Keratinocyte (primary cell): ENCODE measurements around the gene IQCK. TPM values are rescaled to one million over a fixed set of nuclear protein-coding genes. Genes with fewer than 3 reads are reported as not detected.

ENCODE experiments used
- DNase-seq: peaks from one replicate; pipeline ENCODE4 v3.0.0-alpha.2; 2011; ENCODE audit warnings: low read depth, missing footprints, low spot score
- FAIRE-seq: peaks from 2 replicates; lab custom pipeline; 2011; peaks lifted over from hg19 to GRCh38; lab: Jason Lieb, UNC
- H2AFZ ChIP-seq: 2 replicates; pipeline ENCODE4 v1.6.0; 2012; ENCODE audit warnings: low read length, control low read depth, inconsistent platforms; ENCODE audit not compliant: control insufficient read depth
- H3K27ac ChIP-seq: 2 replicates; pipeline ENCODE4 v1.5.1; 2011; ENCODE audit warnings: low read length; ENCODE audit not compliant: control insufficient read depth, insufficient read depth
- H3K27me3 ChIP-seq: 3 replicates; pipeline ENCODE4 v1.6.0; 2011; ENCODE audit warnings: low read length; ENCODE audit not compliant: control insufficient read depth, insufficient read depth; ENCODE audit errors: extremely low read depth
- H3K36me3 ChIP-seq, 2 experiments: 2 replicates in 1 of 2; 3 replicates in 1 of 2; pipeline ENCODE4 v1.5.1; 2011; ENCODE audit warnings: low read length in 2 of 2, mild to moderate bottlenecking in 1 of 2; ENCODE audit not compliant: control insufficient read depth in 2 of 2, insufficient read depth in 2 of 2; ENCODE audit errors: extremely low read depth in 1 of 2
- H3K4me1 ChIP-seq: 3 replicates; pipeline ENCODE4 v1.5.1; 2011; ENCODE audit warnings: low read length; ENCODE audit not compliant: control insufficient read depth, insufficient read depth; ENCODE audit errors: extremely low read depth
- H3K4me2 ChIP-seq: 3 replicates; pipeline ENCODE4 v1.6.0; 2011; ENCODE audit warnings: low read depth, low read length; ENCODE audit not compliant: control insufficient read depth, insufficient read depth; ENCODE audit errors: extremely low read depth
- H3K4me3 ChIP-seq, 3 experiments: fragments of 200-600 bp in 1 of 3; sonication (generic) in 1 of 3; 2 replicates in 2 of 3; 3 replicates in 1 of 3; pipeline ENCODE4 v1.5.1; 2011 to 2016; ENCODE audit warnings: low read length in 3 of 3, mild to moderate bottlenecking in 3 of 3, control low read depth in 2 of 3, inconsistent platforms in 1 of 3, low read depth in 1 of 3, mixed read lengths in 1 of 3, mixed run types in 1 of 3, moderate library complexity in 1 of 3; ENCODE audit not compliant: control insufficient read depth in 2 of 3, insufficient read depth in 2 of 3; ENCODE audit errors: extremely low read depth in 1 of 3
- H3K79me2 ChIP-seq: 2 replicates; pipeline ENCODE4 v1.6.0; 2012; ENCODE audit warnings: low read length; ENCODE audit not compliant: control insufficient read depth, insufficient read depth
- H3K9ac ChIP-seq: 3 replicates; pipeline ENCODE4 v1.6.0; 2011; ENCODE audit warnings: low read length; ENCODE audit not compliant: control insufficient read depth, insufficient read depth; ENCODE audit errors: extremely low read depth
- H3K9me1 ChIP-seq: 3 replicates; pipeline ENCODE4 v1.6.0; 2011; ENCODE audit warnings: low read length; ENCODE audit not compliant: control insufficient read depth, insufficient read depth; ENCODE audit errors: extremely low read depth
- H3K9me3 ChIP-seq: 2 replicates; pipeline ENCODE4 v1.5.1; 2012; ENCODE audit warnings: low read depth, low read length; ENCODE audit not compliant: control insufficient read depth
- H4K20me1 ChIP-seq: 3 replicates; pipeline ENCODE4 v1.6.0; 2011; ENCODE audit warnings: low read length; ENCODE audit not compliant: control insufficient read depth, insufficient read depth; ENCODE audit errors: extremely low read depth
- CTCF ChIP-seq, 3 experiments: IDR thresholded peaks in 1 of 3; conservative IDR thresholded peaks in 1 of 3; optimal IDR thresholded peaks in 1 of 3; 2 replicates in 2 of 3; 3 replicates in 1 of 3; pipeline versions ENCODE3 to v1.5.1; 2011; ENCODE audit warnings: low read length in 3 of 3, mild to moderate bottlenecking in 3 of 3, moderate library complexity in 2 of 3, control low read depth in 1 of 3, inconsistent platforms in 1 of 3; ENCODE audit not compliant: insufficient read depth in 2 of 3; ENCODE audit errors: extremely low read depth in 1 of 3
- EZH2 ChIP-seq: IDR thresholded peaks from one replicate; pipeline ENCODE4 v1.6.1; 2012; ENCODE audit warnings: inconsistent platforms, mild to moderate bottlenecking, low read length, moderate library complexity
- dilution Hi-C: fragments of 300-500 bp; cut with MboI; formaldehyde crosslinking; loops from one replicate; pipeline ENCODE4 v1.7.0; 2020; ENCODE audit warnings: low sequenced_read_pairs; ENCODE audit not compliant: extremely low pct_ligation_motif_present
- polyA plus RNA-seq, 5 experiments: library from polyadenylated mRNA; depleted of rRNA in 3 of 5; stranded (reverse) in 3 of 5; stranded (forward) in 1 of 5; unstranded in 1 of 5; fragments of >200 nt; gene quantifications; 1 replicate in 1 of 5; 2 replicates in 3 of 5; 3 replicates in 1 of 5; pipeline versions ENCODE4 v1.2.1 to v1.2.3, GENCODE V29; 2011 to 2012; ENCODE audit warnings: missing spikeins in 2 of 5, low read depth in 1 of 5, low replicate concordance in 1 of 5

Gene IQCK
- polyA plus RNA-seq, 1 donor (not counting 4 experiments of a cell fraction or from before 2014, with no cell fraction given) = 9.7 TPM

GRCh38 chr16:19859166-19859565, 141.1 kb downstream of the IQCK start:
- H3K79me2 ChIP-seq = no peaks in the 10 kb centered on the region
- no peak overlapping the region for H3K9ac ChIP-seq
- H3K9me1 ChIP-seq = no peaks in the 10 kb centered on the region
- H3K4me2 ChIP-seq = no peak overlapping the region
- no peak for DNase-seq
- no peaks in the 10 kb centered on the region for H4K20me1 ChIP-seq
- no peak overlapping the region for H3K27ac ChIP-seq
- H3K4me1 ChIP-seq = no peaks in the 10 kb centered on the region
- no peak overlapping the region for H3K4me3 ChIP-seq
- no peak for FAIRE-seq
- H2AFZ ChIP-seq = no peak overlapping the region
- H3K9me3 ChIP-seq = no peaks in the 10 kb centered on the region
- dilution Hi-C loops = no loop called here
- no peak for TF ChIP-seq EZH2
- no peak for TF ChIP-seq CTCF (optimal IDR thresholded peaks at IDR 0.05 in 1 of 3, IDR thresholded peaks at IDR 0.05 in 1 of 3, conservative IDR thresholded peaks at IDR 0.05 in 1 of 3; ENCODE audit: extremely low read depth in 1 of 3, insufficient read depth in 2 of 3, low read length in 3 of 3)
- H3K27me3 ChIP-seq = peaks cover 4% of the 10 kb centered on the region
- H3K36me3 ChIP-seq = no peaks in the 10 kb centered on the region

GRCh38 chr16:19859603-19860002, 141.5 kb downstream of the IQCK start:
- H3K9me1 ChIP-seq = no peaks in the 10 kb centered on the region
- no peak overlapping the region for H3K9ac ChIP-seq
- H3K4me2 ChIP-seq = no peak overlapping the region
- DNase-seq (no peak), FAIRE-seq (no peak)
- H3K9me3 ChIP-seq = no peaks in the 10 kb centered on the region
- dilution Hi-C loops = no loop called here
- H3K36me3 ChIP-seq = no peaks in the 10 kb centered on the region
- no peaks in the 10 kb centered on the region for H3K79me2 ChIP-seq
- no peaks in the 10 kb centered on the region for H4K20me1 ChIP-seq
- no peak overlapping the region for H3K27ac ChIP-seq
- TF ChIP-seq EZH2 = no peak
- no peak for TF ChIP-seq CTCF (optimal IDR thresholded peaks at IDR 0.05 in 1 of 3, IDR thresholded peaks at IDR 0.05 in 1 of 3, conservative IDR thresholded peaks at IDR 0.05 in 1 of 3; ENCODE audit: extremely low read depth in 1 of 3, insufficient read depth in 2 of 3, low read length in 3 of 3)
- no peak overlapping the region for H3K4me3 ChIP-seq
- H2AFZ ChIP-seq = no peak overlapping the region
- H3K27me3 ChIP-seq = peaks cover 4% of the 10 kb centered on the region
- no peaks in the 10 kb centered on the region for H3K4me1 ChIP-seq
